K562 (cell line): Measurements from ENCODE around the gene PDGFC. TPM values are rescaled to one million over a fixed set of nuclear protein-coding genes. Genes with fewer than 3 reads are reported as not detected.
A peak's percentile ranks its signal among the peaks of the same experiment; 100 is the strongest.

Source experiments
- ATAC-seq: fragments of 200-7000 bp; cut with Tn5 transposase; 3 replicates; pipeline ENCODE4 v1.9.1; 2020; ENCODE audit warnings: moderate library complexity
- BruUV-seq: library from RNA; stranded (reverse); fragments of 400-500 nt; replicated peaks from 2 replicates; lab custom pipeline; 2021; lab: Mats Ljungman, UMichigan
- CTCF ChIA-PET: fragments of 300-600 bp; formaldehyde crosslinking; extraction: SDS; loops from one replicate; lab custom pipeline; 2021; ENCODE audit warnings: low intra/inter-chr PET ratio; lab: Yijun Ruan, JAX
- POLR2A ChIA-PET: fragments of 300-600, 350-650 bp; sonication (Branson Sonifier 250); formaldehyde crosslinking; extraction: SDS; loops from one replicate; lab custom pipeline; 2021; ENCODE audit warnings: antibody characterized with exemption, inconsistent platforms; lab: Yijun Ruan, JAX
- DNase-seq, 4 experiments: peaks; one replicate each; pipeline versions ENCODE4 v3.0.0 to v3.0.0-alpha.2; 2011 to 2018; ENCODE audit warnings: low spot score in 3 of 4, mixed read lengths in 3 of 4; ENCODE audit errors: extremely low read depth in 1 of 4
- FAIRE-seq: peaks from 2 replicates; lab custom pipeline; 2011; peaks lifted over from hg19 to GRCh38; lab: Jason Lieb, UNC
- H2AFZ ChIP-seq: 2 replicates; pipeline ENCODE4 v1.6.0; 2011; ENCODE audit warnings: low read depth, low read length, control low read depth, inconsistent platforms
- H3K27ac ChIP-seq: fragments of 200-600 bp; 3 replicates; pipeline ENCODE4 v1.8.0; 2011; ENCODE audit warnings: low read depth, mild to moderate bottlenecking, control low read depth, inconsistent platforms, low read length, moderate library complexity, mixed read lengths; ENCODE audit errors: extremely low read depth
- H3K27me3 ChIP-seq, 2 experiments: fragments of 300-600 bp in 1 of 2; 2 replicates in 1 of 2; 3 replicates in 1 of 2; pipeline versions ENCODE4 v1.6.0 to v1.8.0; 2011; ENCODE audit warnings: inconsistent platforms in 2 of 2, low read length in 2 of 2, mild to moderate bottlenecking in 1 of 2, mixed read lengths in 1 of 2, moderate library complexity in 1 of 2; ENCODE audit not compliant: control insufficient read depth in 2 of 2, insufficient read depth in 2 of 2
- H3K36me3 ChIP-seq: fragments of 300-600 bp; 3 replicates; pipeline ENCODE4 v1.8.0; 2011; ENCODE audit warnings: mild to moderate bottlenecking, low read length, inconsistent platforms; ENCODE audit not compliant: control insufficient read depth, insufficient read depth
- H3K4me1 ChIP-seq, 2 experiments: fragments of 200-600 bp in 1 of 2; replicated peaks in 1 of 2; 2 replicates in 1 of 2; 3 replicates in 1 of 2; pipeline versions ENCODE4 v1.5.1 to v1.8.0; 2011; ENCODE audit warnings: inconsistent platforms in 2 of 2, low read length in 2 of 2, mild to moderate bottlenecking in 1 of 2, mixed read lengths in 1 of 2, moderate library complexity in 1 of 2; ENCODE audit not compliant: control insufficient read depth in 2 of 2, insufficient read depth in 2 of 2
- H3K4me2 ChIP-seq: 2 replicates; pipeline ENCODE4 v1.6.1; 2011; ENCODE audit warnings: low read length, control low read depth, inconsistent platforms, mixed read lengths; ENCODE audit not compliant: insufficient read depth
- H3K4me3 ChIP-seq: fragments of 200-600 bp; sonication (generic), shearing (Covaris generic); 2 replicates; pipeline ENCODE4 v1.5.1; 2016; ENCODE audit warnings: control low read depth, inconsistent platforms
- H3K79me2 ChIP-seq: fragments of 200-600 bp; 3 replicates; pipeline ENCODE4 v1.8.0; 2011; ENCODE audit warnings: low read length, inconsistent platforms; ENCODE audit not compliant: control insufficient read depth, insufficient read depth
- H3K9ac ChIP-seq, 2 experiments: 2 replicates each; pipeline versions ENCODE4 v1.6.0 to v1.6.1; 2011; ENCODE audit warnings: low read depth in 2 of 2, low read length in 2 of 2, control low read depth in 1 of 2, inconsistent platforms in 1 of 2, mild to moderate bottlenecking in 1 of 2, mixed read lengths in 1 of 2; ENCODE audit not compliant: insufficient read depth in 1 of 2
- H3K9me1 ChIP-seq: one replicate; pipeline ENCODE4 v1.6.0; 2011; ENCODE audit warnings: inconsistent platforms, mild to moderate bottlenecking, low read length, moderate library complexity; ENCODE audit not compliant: control insufficient read depth, insufficient read depth
- H3K9me3 ChIP-seq: replicated peaks from 2 replicates; pipeline ENCODE4 v1.5.1; 2011; ENCODE audit warnings: low read depth, low read length, inconsistent platforms; ENCODE audit not compliant: control insufficient read depth, insufficient read depth
- H4K20me1 ChIP-seq: replicated peaks from 2 replicates; pipeline ENCODE4 v1.6.1; 2011; ENCODE audit warnings: low read length, inconsistent platforms, mixed read lengths; ENCODE audit not compliant: control insufficient read depth, insufficient read depth
- KLF6 ChIP-seq: fragments of 250-450 bp; sonication (Bioruptor Pico); IDR thresholded peaks from 2 replicates; pipeline ENCODE4 v1.4.0; 2020; ENCODE audit warnings: mild to moderate bottlenecking, moderate library complexity, borderline replicate concordance
- MTA2 ChIP-seq: fragments of 450-650 bp; IDR thresholded peaks from 2 replicates; pipeline ENCODE4 v1.6.1; 2016; ENCODE audit warnings: low read depth
- POU5F1 ChIP-seq: fragments of 150-350 bp; IDR thresholded peaks from 2 replicates; pipeline ENCODE4 v1.6.1; 2014; ENCODE audit warnings: borderline replicate concordance, low read length, low read depth, mild to moderate bottlenecking; ENCODE audit not compliant: partially characterized antibody
- SETDB1 ChIP-seq: IDR thresholded peaks from one replicate; pipeline ENCODE4 v1.6.1; 2012; ENCODE audit warnings: low read length, control low read depth, inconsistent platforms
- SIN3B ChIP-seq: fragments of 450-650 bp; IDR thresholded peaks from 2 replicates; pipeline ENCODE4 v1.6.1; 2017; ENCODE audit warnings: low read depth, mild to moderate bottlenecking, moderate library complexity
- TRIM28 ChIP-seq: fragments of 450-650 bp; IDR thresholded peaks from 2 replicates; pipeline ENCODE4 v1.6.1; 2017
- ZBED1 ChIP-seq: IDR thresholded peaks from 2 replicates; pipeline ENCODE4 v1.6.1; 2014
- ZFP1 ChIP-seq: fragments of 450-650 bp; formaldehyde crosslinking; IDR thresholded peaks from 2 replicates; pipeline ENCODE4 v1.4.0; 2020; ENCODE audit warnings: mild to moderate bottlenecking, mixed read lengths
- ZNF699 ChIP-seq: fragments of 250-450 bp; sonication (Bioruptor Pico); IDR thresholded peaks from 2 replicates; pipeline ENCODE4 v1.8.0; 2021; ENCODE audit warnings: mild to moderate bottlenecking, moderate library complexity; ENCODE audit not compliant: insufficient replicate concordance
- WGBS: fragments of 100-300 bp; shearing (Covaris generic); methylation state at CpG from one replicate; pipeline ENCODE4 v1.1.6; 2016; ENCODE audit warnings: low coverage, mixed read lengths; ENCODE audit not compliant: insufficient coverage; ENCODE audit errors: missing lambda C conversion rate; 5-methylcytosine and 5-hydroxymethylcytosine counted together
- in situ Hi-C: fragments of 300-500 bp; cut with MboI; formaldehyde crosslinking; loops from 4 replicates; pipeline ENCODE4 v1.15.0; 2018; ENCODE audit warnings: inconsistent platforms, mixed read lengths
- intact Hi-C: fragments of 100-400 bp; cut with micrococcal nuclease; formaldehyde crosslinking; loops from 2 replicates; pipeline ENCODE4 v1.14.2; 2022
- polyA plus RNA-seq, 8 experiments: library from polyadenylated mRNA; depleted of rRNA in 4 of 8; stranded (reverse) in 5 of 8; unstranded in 3 of 8; fragments of >200 nt; fragmentation: Nextera tagmentation in 2 of 8; fragmentation: Illumina TruSeq in 1 of 8; extraction: Ambion mirVana in 2 of 8; extraction: Trizol in 1 of 8; gene quantifications; 2 replicates each; pipeline versions ENCODE4 v1.2.1 to v1.2.3, GENCODE V29; 2011 to 2014; ENCODE audit warnings: inconsistent platforms in 1 of 8, missing spikeins in 1 of 8
- total RNA-seq, 7 experiments: library from RNA; depleted of rRNA in 6 of 7; stranded (reverse); fragments of >200 nt in 6 of 7; fragmentation: Illumina TruSeq in 2 of 7; extraction: Trizol in 2 of 7; gene quantifications; 2 replicates each; pipeline versions ENCODE4 v1.2.1 to v1.2.3, GENCODE V29; 2011 to 2021; ENCODE audit warnings: low replicate concordance in 1 of 7

PDGFC gene
- total and polyA plus RNA-seq, 9 of the 15 experiments (the other 6 are each of a cell fraction or from before 2014, with no cell fraction given) = not detected

DNA sequence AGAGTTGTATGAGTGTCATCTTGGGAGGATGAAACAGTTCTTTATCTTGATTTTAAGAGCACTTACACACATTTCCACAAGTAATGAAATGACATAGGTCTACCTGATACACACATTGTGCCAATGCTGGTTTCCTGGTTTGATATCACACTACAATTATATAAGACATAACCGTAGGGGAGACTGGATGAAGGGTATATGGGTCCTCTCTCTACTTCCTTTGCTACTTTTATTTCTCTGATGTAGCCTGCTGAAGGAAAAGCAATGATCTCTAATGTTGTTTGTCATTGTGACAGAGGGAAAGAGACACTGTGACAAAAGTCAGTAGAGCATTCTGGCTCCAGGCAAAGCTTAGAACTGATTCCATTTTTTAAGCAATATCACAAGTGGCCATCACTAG lies 238.0 kb downstream of the PDGFC start:
- no peaks in the 10 kb centered on the region for H3K27me3 ChIP-seq
- 0% methylated on average over 1 of the region's 1 CpG for WGBS
- no peak overlapping the region for H3K4me3 ChIP-seq
- in situ Hi-C loops (no loop called here), intact Hi-C loops (no loop called here)
- no peak for TF ChIP-seq MTA2
- TF ChIP-seq SIN3B = no peak
- TF ChIP-seq ZFP1 (CRISPR knock-in tag) = no peak
- no peak for TF ChIP-seq ZBED1
- TF ChIP-seq POU5F1 = no peak
- no peak for TF ChIP-seq ZNF699 (CRISPR knock-in tag)
- no peak for TF ChIP-seq KLF6 (CRISPR knock-in tag)
- H4K20me1 ChIP-seq = no peaks in the 10 kb centered on the region
- DNase-seq (no peak), FAIRE-seq (no peak), ATAC-seq (no peak)
- no peaks in the 10 kb centered on the region for H3K79me2 ChIP-seq
- no peaks in the 10 kb centered on the region for H3K36me3 ChIP-seq
- no peak overlapping the region for H2AFZ ChIP-seq
- no TSS peak for BruUV-seq
- no peaks in the 10 kb centered on the region for H3K9me1 ChIP-seq
- no peaks in the 10 kb centered on the region for H3K4me1 ChIP-seq
- ChIA-PET POLR2A (no interaction called here), CTCF (no interaction called here)
- no peak overlapping the region for H3K9ac ChIP-seq
- no peak overlapping the region for H3K4me2 ChIP-seq
- no peak overlapping the region for H3K27ac ChIP-seq
- H3K9me3 ChIP-seq = 0 out of 2 replicates have a peak, but pooled peaks cover 3% of the 10 kb centered on the region

DNA sequence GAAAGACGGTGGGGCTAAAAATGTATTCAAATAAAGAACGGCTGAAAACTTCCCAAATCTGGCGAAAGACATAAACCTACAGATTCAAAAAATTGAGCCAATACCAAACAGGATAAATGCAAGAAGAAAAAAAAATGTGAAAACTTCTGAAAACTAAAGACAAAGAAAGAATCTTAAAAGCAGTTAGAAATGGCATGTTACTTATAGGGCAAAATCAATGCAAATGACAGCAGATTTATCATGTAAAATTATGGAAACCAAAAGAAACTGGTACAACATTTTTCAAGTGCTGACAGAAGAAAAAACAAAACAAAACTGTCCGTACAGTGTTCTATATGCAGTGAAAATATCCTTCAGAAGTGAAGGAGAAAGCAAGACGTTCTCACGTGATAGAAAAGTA lies 239.0 kb downstream of the PDGFC start:
- TF ChIP-seq TRIM28 (peak; percentile 57; the same call in 1 of the 2 replicates), SETDB1 (no peak)
- BruUV-seq = no TSS peak
- intact Hi-C loops (no loop called here), in situ Hi-C loops (no loop called here)
- ATAC-seq = no peak
- Histone ChIP-seq H3K4me1 (no peaks in the 10 kb centered on the region), H3K79me2 (no peaks in the 10 kb centered on the region), H3K4me2 (no peak overlapping the region), H3K9ac (no peak overlapping the region), H3K27me3 (no peaks in the 10 kb centered on the region), H3K27ac (no peak overlapping the region), H3K4me3 (no peak overlapping the region), H3K36me3 (no peaks in the 10 kb centered on the region), H3K9me1 (no peaks in the 10 kb centered on the region), H4K20me1 (no peaks in the 10 kb centered on the region), H3K9me3 (0 out of 2 replicates have a peak, but pooled peaks cover 3% of the 10 kb centered on the region), H2AFZ (no peak overlapping the region)
- no peak for DNase-seq
- POLR2A ChIA-PET = no interaction called here
- CTCF ChIA-PET = no interaction called here
- WGBS = 2% methylated on average over 6 of the region's 6 CpGs
- no peak for FAIRE-seq
